Brain microvascular endothelial cell (primary cell): ENCODE data around the gene OVOL2.
A peak's percentile ranks its signal among the peaks of the same experiment; 100 is the strongest.

Source experiments
- DNase-seq: peaks from one replicate; pipeline ENCODE4 v3.0.0-alpha.2; 2020
- H3K27ac ChIP-seq: fragments of 250-450 bp; sonication (Bioruptor Pico); 2 replicates; pipeline ENCODE4 v1.5.1; 2020; ENCODE audit warnings: mild to moderate bottlenecking, moderate library complexity
- H3K27me3 ChIP-seq: fragments of 250-450 bp; sonication (Bioruptor Pico); replicated peaks from 2 replicates; pipeline ENCODE4 v1.5.1; 2020; ENCODE audit warnings: mild to moderate bottlenecking
- H3K36me3 ChIP-seq: fragments of 250-450 bp; sonication (Bioruptor Pico); replicated peaks from 2 replicates; pipeline ENCODE4 v1.5.1; 2020; ENCODE audit warnings: mild to moderate bottlenecking
- H3K4me3 ChIP-seq: 2 replicates; pipeline ENCODE4 v1.5.1; 2011; ENCODE audit warnings: low read depth, mild to moderate bottlenecking, control low read depth, low read length, moderate library complexity
- CTCF ChIP-seq: IDR thresholded peaks from 2 replicates; pipeline ENCODE4 v1.5.1; 2011; ENCODE audit warnings: low read depth, mild to moderate bottlenecking, moderate library complexity, low read length, control low read depth, inconsistent platforms; ENCODE audit errors: missing control alignments
- in situ Hi-C: cut with HindIII; loops from 2 replicates; pipeline ENCODE4 v1.10.0; 2017; ENCODE audit warnings: low sequenced_read_pairs, low pct_ligation_motif_present

Gene OVOL2

DNA sequence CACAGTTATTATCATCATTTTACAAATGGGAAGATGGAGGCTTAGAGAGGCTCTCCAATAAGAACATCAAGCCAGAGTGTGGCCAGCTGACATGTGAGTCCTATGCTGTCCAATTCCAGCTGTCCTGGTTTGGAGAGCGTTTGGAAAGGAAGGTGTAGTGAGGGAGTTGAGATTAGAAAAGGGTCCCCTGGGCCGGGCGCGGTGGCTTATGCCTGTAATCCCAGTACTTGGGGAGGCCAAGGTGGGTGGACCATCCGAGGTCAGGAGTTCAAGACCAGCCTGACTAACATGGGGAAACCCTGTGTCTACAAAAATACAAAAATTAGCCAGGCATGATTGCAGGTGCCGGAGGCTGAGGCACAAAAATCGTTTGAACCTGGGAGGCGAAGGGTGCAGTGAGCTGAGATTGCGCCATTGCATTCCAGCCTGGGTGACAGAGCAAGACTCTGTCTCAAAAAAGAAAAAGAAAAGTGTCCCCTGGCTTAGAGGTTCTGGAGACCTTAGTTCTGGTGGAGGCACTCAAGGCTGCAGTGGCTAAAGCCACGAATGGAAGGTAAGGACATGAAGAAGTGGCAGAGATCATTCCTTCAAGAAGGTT, 22.1 kb upstream of the OVOL2 start:
- in situ Hi-C loops: no loop called here
- Histone ChIP-seq H3K4me3 (no peak overlapping the region), H3K27me3 (no peaks in the 10 kb centered on the region), H3K27ac (no peak overlapping the region), H3K36me3 (no peaks in the 10 kb centered on the region)
- DNase-seq: no peak
- TF ChIP-seq CTCF: no peak

DNA sequence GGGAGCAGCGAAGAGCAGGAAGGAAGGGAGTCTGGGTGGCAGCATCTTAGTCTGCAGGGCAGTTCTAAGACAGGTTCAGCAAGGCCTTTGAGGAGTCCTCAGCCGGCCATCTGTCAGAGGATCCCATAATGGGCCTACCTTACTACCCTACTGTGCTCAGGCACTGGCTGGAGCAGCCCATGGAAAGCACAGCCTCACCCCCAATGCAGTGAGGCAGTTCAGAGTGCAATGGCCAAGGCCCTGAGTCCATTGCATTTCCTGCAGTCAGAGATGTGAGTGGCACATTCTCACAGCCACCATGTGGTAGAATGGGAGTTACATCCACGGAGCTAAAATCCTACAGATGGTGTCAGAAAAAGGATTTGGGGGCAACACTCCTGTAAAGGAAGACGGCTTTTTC, 19.4 kb upstream of the OVOL2 start:
- H3K27me3 ChIP-seq: no peaks in the 10 kb centered on the region
- no peak for TF ChIP-seq CTCF
- in situ Hi-C loops: no loop called here
- no peaks in the 10 kb centered on the region for H3K36me3 ChIP-seq
- DNase-seq: no peak
- no peak overlapping the region for H3K27ac ChIP-seq
- H3K4me3 ChIP-seq: no peak overlapping the region

DNA sequence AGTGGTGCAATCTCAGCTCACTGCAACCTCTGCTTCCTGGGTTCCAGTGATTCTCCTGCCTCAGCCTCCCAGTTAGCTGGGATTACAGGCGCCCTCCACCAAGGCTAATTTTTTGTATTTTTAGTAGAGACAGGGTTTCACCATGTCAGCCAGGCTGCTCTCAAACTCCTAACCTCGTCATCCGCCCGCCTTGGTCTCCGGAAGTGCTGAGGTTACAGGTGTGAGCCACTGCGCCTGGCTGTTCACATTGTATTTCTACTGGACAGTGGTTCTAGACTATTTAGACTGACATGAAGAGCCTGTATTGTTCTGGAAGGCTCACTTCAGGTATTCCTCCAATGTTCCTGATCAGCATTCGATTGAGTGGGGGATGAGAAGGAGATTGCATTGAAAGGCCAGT, 14.8 kb upstream of the OVOL2 start:
- TF ChIP-seq CTCF: no peak
- no peak for DNase-seq
- Histone ChIP-seq H3K4me3 (no peak overlapping the region), H3K27me3 (no peaks in the 10 kb centered on the region), H3K27ac (no peak overlapping the region), H3K36me3 (no peaks in the 10 kb centered on the region)
- in situ Hi-C loops: no loop called here

GRCh38 chr20:18066421-18067333, 9.0 kb upstream of the OVOL2 start:
- in situ Hi-C loops: no loop called here

GRCh38 chr20:18063676-18064075, 6.0 kb upstream of the OVOL2 start:
- TF ChIP-seq CTCF: no peak
- H3K27me3 ChIP-seq: peaks cover 14% of the 10 kb centered on the region
- no peak for DNase-seq
- H3K4me3 ChIP-seq: no peak overlapping the region
- no peaks in the 10 kb centered on the region for H3K36me3 ChIP-seq
- no peak overlapping the region for H3K27ac ChIP-seq
- in situ Hi-C loops: no loop called here

More at GRCh38 chr20:18066421-18067333, 9.0 kb upstream of the OVOL2 start:
- no peak overlapping the region for H3K27ac ChIP-seq
- no peaks in the 10 kb centered on the region for H3K27me3 ChIP-seq
- no peaks in the 10 kb centered on the region for H3K36me3 ChIP-seq
- peak; percentile 33 for TF ChIP-seq CTCF
- peak; percentile 1 for DNase-seq
- no peak overlapping the region for H3K4me3 ChIP-seq
